ENCODE results near the gene ZNF878. TPM values are rescaled to one million over a fixed set of nuclear protein-coding genes. Genes with fewer than 3 reads are reported as not detected.

The ZNF878 gene
- total RNA-seq, 2 experiments from 2014 or later = 1.0 TPM

DNA sequence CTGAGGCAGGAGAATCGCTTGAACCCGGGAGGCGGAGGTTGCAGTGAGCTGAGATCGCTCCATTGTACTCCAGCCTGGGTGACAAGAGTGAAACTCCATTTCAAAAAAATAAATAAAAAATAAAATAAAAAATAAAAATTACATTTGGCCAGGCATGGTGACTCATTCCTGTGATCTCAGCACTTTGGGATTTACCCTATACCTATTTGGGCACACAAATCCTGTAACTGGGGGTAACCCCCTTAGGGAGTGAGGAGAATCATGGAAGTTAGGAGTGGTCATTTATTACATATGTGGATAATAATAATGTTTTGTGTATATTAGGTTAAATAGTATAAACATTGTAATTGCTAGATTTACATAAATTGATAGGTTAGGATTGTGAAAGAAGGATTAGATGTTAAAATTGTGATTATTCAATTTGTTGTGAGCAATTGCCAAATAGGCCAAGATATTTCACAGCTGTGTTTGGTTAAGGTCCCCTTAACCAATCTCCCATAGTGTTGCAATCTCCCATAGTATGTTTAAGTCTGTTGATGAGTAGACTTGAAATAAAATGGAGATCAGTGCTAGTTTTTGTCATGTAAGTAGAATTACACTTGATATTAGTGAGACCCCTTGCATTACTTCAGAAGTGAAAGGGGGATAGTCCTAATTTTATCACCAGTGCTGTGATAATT lies 42.5 kb upstream of the ZNF878 start:
- Histone ChIP-seq H3K36me3 (ENCODE audit: insufficient read depth, low read length) (no peaks in the 10 kb centered on the region), H3K9me3 (ENCODE audit: low read length) (no peaks in the 10 kb centered on the region), H3K9me2 (ENCODE audit: insufficient read depth, low read length) (no peaks in the 10 kb centered on the region), H3K4me1 (ENCODE audit: insufficient read depth, low read length, poor library complexity, severe bottlenecking) (no peaks in the 10 kb centered on the region), H3K27ac (ENCODE audit: low read depth, low read length, poor library complexity, severe bottlenecking) (no peak overlapping the region), H3K4me3 (ENCODE audit: low read depth, low read length, poor library complexity, severe bottlenecking) (no peak overlapping the region), H4K20me1 (ENCODE audit: insufficient read depth, low read length) (no peaks in the 10 kb centered on the region), H3K79me2 (ENCODE audit: insufficient read depth, low read depth, low read length) (no peaks in the 10 kb centered on the region), H2AFZ (ENCODE audit: low read length) (no peak overlapping the region), H3K4me2 (ENCODE audit: low read length) (no peak overlapping the region)
- BruUV-seq (replicated peaks) = no TSS peak
- TF ChIP-seq, protein P1, sequence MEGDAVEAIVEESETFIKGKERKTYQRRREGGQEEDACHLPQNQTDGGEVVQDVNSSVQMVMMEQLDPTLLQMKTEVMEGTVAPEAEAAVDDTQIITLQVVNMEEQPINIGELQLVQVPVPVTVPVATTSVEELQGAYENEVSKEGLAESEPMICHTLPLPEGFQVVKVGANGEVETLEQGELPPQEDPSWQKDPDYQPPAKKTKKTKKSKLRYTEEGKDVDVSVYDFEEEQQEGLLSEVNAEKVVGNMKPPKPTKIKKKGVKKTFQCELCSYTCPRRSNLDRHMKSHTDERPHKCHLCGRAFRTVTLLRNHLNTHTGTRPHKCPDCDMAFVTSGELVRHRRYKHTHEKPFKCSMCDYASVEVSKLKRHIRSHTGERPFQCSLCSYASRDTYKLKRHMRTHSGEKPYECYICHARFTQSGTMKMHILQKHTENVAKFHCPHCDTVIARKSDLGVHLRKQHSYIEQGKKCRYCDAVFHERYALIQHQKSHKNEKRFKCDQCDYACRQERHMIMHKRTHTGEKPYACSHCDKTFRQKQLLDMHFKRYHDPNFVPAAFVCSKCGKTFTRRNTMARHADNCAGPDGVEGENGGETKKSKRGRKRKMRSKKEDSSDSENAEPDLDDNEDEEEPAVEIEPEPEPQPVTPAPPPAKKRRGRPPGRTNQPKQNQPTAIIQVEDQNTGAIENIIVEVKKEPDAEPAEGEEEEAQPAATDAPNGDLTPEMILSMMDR (conservative IDR thresholded peaks at IDR 0.05; ENCODE audit: low read length) = no peak
- TF ChIP-seq EZH2phosphoT487 (IDR thresholded peaks at IDR 0.05; ENCODE audit: borderline replicate concordance, low read depth, low read length) = no peak
- CTCF ChIA-PET (ENCODE audit: unreplicated experiment) = no interaction called here
- POLR2A ChIA-PET = no interaction called here
- intact Hi-C loops (cut with micrococcal nuclease; ENCODE audit: unreplicated experiment) = loop anchor here (10.0 kb wide), 1 partner anchor 250 kb away; no protein-coding TSS in a partner anchor
- DNase-seq (ENCODE audit: low spot score) = no peak

DNA sequence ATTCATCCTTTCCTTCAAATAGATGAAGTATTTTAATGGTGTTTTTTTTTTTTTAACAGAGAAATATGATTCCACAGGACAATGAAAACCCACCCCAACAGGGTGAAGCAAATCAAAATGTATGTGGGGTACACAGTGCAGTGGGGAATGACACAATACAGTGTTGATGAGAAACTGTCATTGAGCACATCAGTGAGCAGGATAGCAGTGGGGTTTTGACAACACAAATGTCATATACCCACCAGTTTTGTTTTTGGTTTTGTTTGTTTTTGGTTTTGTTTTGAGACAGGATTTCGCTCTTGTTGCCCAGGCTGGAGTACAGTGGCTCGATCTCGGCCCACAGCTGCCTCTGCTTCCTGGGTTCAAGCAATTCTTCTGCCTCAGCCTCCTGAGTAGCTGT lies 41.0 kb upstream of the ZNF878 start:
- Histone ChIP-seq H3K79me2 (ENCODE audit: insufficient read depth, low read depth, low read length) (no peaks in the 10 kb centered on the region), H4K20me1 (ENCODE audit: insufficient read depth, low read length) (no peaks in the 10 kb centered on the region), H3K36me3 (ENCODE audit: insufficient read depth, low read length) (no peaks in the 10 kb centered on the region), H3K27ac (ENCODE audit: low read depth, low read length, poor library complexity, severe bottlenecking) (no peak overlapping the region), H2AFZ (ENCODE audit: low read length) (no peak overlapping the region), H3K4me2 (ENCODE audit: low read length) (no peak overlapping the region), H3K9me3 (ENCODE audit: low read length) (no peaks in the 10 kb centered on the region), H3K4me1 (ENCODE audit: insufficient read depth, low read length, poor library complexity, severe bottlenecking) (no peaks in the 10 kb centered on the region), H3K9me2 (ENCODE audit: insufficient read depth, low read length) (no peaks in the 10 kb centered on the region), H3K4me3 (ENCODE audit: low read depth, low read length, poor library complexity, severe bottlenecking) (no peak overlapping the region)
- BruUV-seq (replicated peaks) = no TSS peak
- intact Hi-C loops (cut with micrococcal nuclease; ENCODE audit: unreplicated experiment) = loop anchor here (10.0 kb wide), 1 partner anchor 251 kb away; no protein-coding TSS in a partner anchor
- TF ChIP-seq, protein P1 (conservative IDR thresholded peaks at IDR 0.05; ENCODE audit: low read length) = no peak
- TF ChIP-seq EZH2phosphoT487 (IDR thresholded peaks at IDR 0.05; ENCODE audit: borderline replicate concordance, low read depth, low read length) = no peak
- no peak for DNase-seq (ENCODE audit: low spot score)
- ChIA-PET CTCF (ENCODE audit: unreplicated experiment) (no interaction called here), POLR2A (no interaction called here)

DNA sequence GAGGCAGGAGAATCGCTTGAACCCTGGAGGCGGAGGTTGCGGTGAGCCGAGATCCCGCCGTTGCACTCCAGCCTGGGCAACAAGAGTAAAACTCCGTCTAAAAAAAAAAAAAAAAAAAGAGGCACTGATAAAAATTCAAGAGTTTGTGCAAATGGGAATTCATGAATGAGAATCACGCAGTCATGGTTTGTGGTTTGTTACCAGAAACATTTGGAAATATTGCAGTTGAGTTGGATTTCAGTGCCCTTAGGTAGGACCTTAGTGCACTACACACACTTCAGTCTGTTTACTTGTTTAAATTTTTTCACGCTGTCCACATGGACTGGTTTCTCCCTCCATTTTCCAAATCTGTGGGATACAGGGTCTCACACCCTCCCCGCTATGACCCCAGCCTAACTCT lies 40.2 kb upstream of the ZNF878 start:
- Histone ChIP-seq H3K79me2 (ENCODE audit: insufficient read depth, low read depth, low read length) (no peaks in the 10 kb centered on the region), H3K4me3 (ENCODE audit: low read depth, low read length, poor library complexity, severe bottlenecking) (no peak overlapping the region), H3K9me3 (ENCODE audit: low read length) (no peaks in the 10 kb centered on the region), H3K4me1 (ENCODE audit: insufficient read depth, low read length, poor library complexity, severe bottlenecking) (no peaks in the 10 kb centered on the region), H3K9me2 (ENCODE audit: insufficient read depth, low read length) (no peaks in the 10 kb centered on the region), H4K20me1 (ENCODE audit: insufficient read depth, low read length) (no peaks in the 10 kb centered on the region), H3K27ac (ENCODE audit: low read depth, low read length, poor library complexity, severe bottlenecking) (no peak overlapping the region), H2AFZ (ENCODE audit: low read length) (no peak overlapping the region), H3K36me3 (ENCODE audit: insufficient read depth, low read length) (no peaks in the 10 kb centered on the region), H3K4me2 (ENCODE audit: low read length) (no peak overlapping the region)
- no peak for DNase-seq (ENCODE audit: low spot score)
- intact Hi-C loops (cut with micrococcal nuclease; ENCODE audit: unreplicated experiment) = loop anchor here (10.0 kb wide), 1 partner anchor 252 kb away; no protein-coding TSS in a partner anchor
- no peak for TF ChIP-seq EZH2phosphoT487 (IDR thresholded peaks at IDR 0.05; ENCODE audit: borderline replicate concordance, low read depth, low read length)
- TF ChIP-seq, protein P1 (conservative IDR thresholded peaks at IDR 0.05; ENCODE audit: low read length) = no peak
- ChIA-PET POLR2A (no interaction called here), CTCF (ENCODE audit: unreplicated experiment) (no interaction called here)
- BruUV-seq (replicated peaks) = no TSS peak
